ENCODE measurements around the gene TRPV6.
A peak's percentile ranks its signal among the peaks of the same experiment; 100 is the strongest.

TRPV6 gene

GRCh38 chr7:142885311-142886230 lies at the start of gene TRPV6:
Gene TRPV6, minus strand, starts transcription at chr7:142885745.
- no peak for DNase-seq

GRCh38 chr7:142934056-142934455 lies 48.5 kb upstream of the TRPV6 start:
- DNase-seq = no peak

GRCh38 chr7:142933624-142934023 lies 48.1 kb upstream of the TRPV6 start, which contains the start of gene TRPV5:
Gene TRPV5, minus strand, starts transcription at chr7:142933746. Its CDS starts 287 bp downstream, at chr7:142933459.
- DNase-seq = no peak

GRCh38 chr7:142933092-142933475 lies 47.5 kb upstream of the TRPV6 start:
- no peak for DNase-seq

GRCh38 chr7:142932386-142933091 lies 47.0 kb upstream of the TRPV6 start:
- no peak for DNase-seq

GRCh38 chr7:142930126-142930730 lies 44.7 kb upstream of the TRPV6 start:
- DNase-seq = no peak

GRCh38 chr7:142927949-142928348 lies 42.4 kb upstream of the TRPV6 start:
- no peak for DNase-seq

- no peak for DNase-seq
These were observed 41.7 kb upstream of the TRPV6 start for GRCh38 chr7:142927085-142927745.

GRCh38 chr7:142925413-142925812 lies 39.9 kb upstream of the TRPV6 start:
- no peak for DNase-seq

- no peak for DNase-seq
These were observed 37.8 kb upstream of the TRPV6 start for GRCh38 chr7:142923391-142923790.

GRCh38 chr7:142919656-142920055 lies 34.1 kb upstream of the TRPV6 start:
- DNase-seq = no peak

- DNase-seq = no peak
These were observed 33.4 kb upstream of the TRPV6 start for GRCh38 chr7:142918901-142919300.

GRCh38 chr7:142917447-142917846 lies 31.9 kb upstream of the TRPV6 start:
- no peak for DNase-seq

- DNase-seq = peak; percentile 11
These were observed 31.0 kb upstream of the TRPV6 start for GRCh38 chr7:142916508-142916907.

GRCh38 chr7:142915315-142915714 lies 29.8 kb upstream of the TRPV6 start:
- DNase-seq = no peak

GRCh38 chr7:142914121-142914520 lies 28.6 kb upstream of the TRPV6 start:
- no peak for DNase-seq

- no peak for DNase-seq
These were observed 28.0 kb upstream of the TRPV6 start for GRCh38 chr7:142913566-142913965.

- no peak for DNase-seq
These were observed 27.5 kb upstream of the TRPV6 start for GRCh38 chr7:142913051-142913450.

GRCh38 chr7:142910481-142910880 lies 24.9 kb upstream of the TRPV6 start:
- DNase-seq = no peak

- DNase-seq = peak; percentile 44
These were observed 24.5 kb upstream of the TRPV6 start for GRCh38 chr7:142910031-142910433.

- peak; percentile 34 for DNase-seq
These were observed 23.7 kb upstream of the TRPV6 start for GRCh38 chr7:142908921-142909890.

- DNase-seq = no peak
These were observed 22.7 kb upstream of the TRPV6 start for GRCh38 chr7:142908290-142908689.
